ENCODE data around the gene FRMD6.

FRMD6 gene

GRCh38 chr14:51644217-51644933 lies 7.3 kb upstream of the FRMD6 start:
- no peak for TF ChIP-seq POLR2A (IDR thresholded peaks at IDR 0.05; ENCODE audit: low read depth, low read length)
- no peak for FAIRE-seq
- no peak for DNase-seq (ENCODE audit: insufficient read length, low spot score)

GRCh38 chr14:51648296-51648695 lies 3.4 kb upstream of the FRMD6 start:
- TF ChIP-seq POLR2A (IDR thresholded peaks at IDR 0.05; ENCODE audit: low read depth, low read length): no peak
- DNase-seq (ENCODE audit: insufficient read length, low spot score) (no peak), FAIRE-seq (no peak)

GRCh38 chr14:51650716-51651387 lies 858 bp upstream of the FRMD6 start:
- no peak for TF ChIP-seq POLR2A (IDR thresholded peaks at IDR 0.05; ENCODE audit: low read depth, low read length)
- FAIRE-seq: no peak
- no peak for DNase-seq (ENCODE audit: insufficient read length, low spot score)

- no peak for DNase-seq (ENCODE audit: insufficient read length, low spot score)
- FAIRE-seq: no peak
- TF ChIP-seq POLR2A (IDR thresholded peaks at IDR 0.05; ENCODE audit: low read depth, low read length): no peak
Measured at GRCh38 chr14:51652168-51653078, 713 bp downstream of the FRMD6 start.

- DNase-seq (ENCODE audit: insufficient read length, low spot score) (no peak), FAIRE-seq (peak; percentile 23)
Measured at GRCh38 chr14:51653079-51653774, 1.5 kb downstream of the FRMD6 start.

GRCh38 chr14:51653775-51654532 lies 2.2 kb downstream of the FRMD6 start:
- FAIRE-seq (no peak), DNase-seq (ENCODE audit: insufficient read length, low spot score) (no peak)
- TF ChIP-seq POLR2A (IDR thresholded peaks at IDR 0.05; ENCODE audit: low read depth, low read length): no peak

More at GRCh38 chr14:51653079-51653774, 1.5 kb downstream of the FRMD6 start:
- no peak for TF ChIP-seq POLR2A (IDR thresholded peaks at IDR 0.05; ENCODE audit: low read depth, low read length)

GRCh38 chr14:51654533-51654845 lies 2.8 kb downstream of the FRMD6 start:
- no peak for FAIRE-seq
- no peak for DNase-seq (ENCODE audit: insufficient read length, low spot score)
- TF ChIP-seq POLR2A (IDR thresholded peaks at IDR 0.05; ENCODE audit: low read depth, low read length): no peak

- no peak for TF ChIP-seq POLR2A (IDR thresholded peaks at IDR 0.05; ENCODE audit: low read depth, low read length)
- FAIRE-seq (peak; percentile 57), DNase-seq (ENCODE audit: insufficient read length, low spot score) (no peak)
Measured at GRCh38 chr14:51657762-51658161, 6.1 kb downstream of the FRMD6 start.

GRCh38 chr14:51658441-51659173 lies 6.9 kb downstream of the FRMD6 start:
- TF ChIP-seq POLR2A (IDR thresholded peaks at IDR 0.05; ENCODE audit: low read depth, low read length): no peak
- DNase-seq (ENCODE audit: insufficient read length, low spot score) (no peak), FAIRE-seq (no peak)

- TF ChIP-seq POLR2A (IDR thresholded peaks at IDR 0.05; ENCODE audit: low read depth, low read length): no peak
- no peak for DNase-seq (ENCODE audit: insufficient read length, low spot score)
- no peak for FAIRE-seq
Measured at GRCh38 chr14:51660741-51661140, 9.0 kb downstream of the FRMD6 start.

- TF ChIP-seq POLR2A (IDR thresholded peaks at IDR 0.05; ENCODE audit: low read depth, low read length): no peak
- FAIRE-seq (no peak), DNase-seq (ENCODE audit: insufficient read length, low spot score) (no peak)
Measured at GRCh38 chr14:51661504-51661903, 9.8 kb downstream of the FRMD6 start.

GRCh38 chr14:51663783-51664326 lies 12.1 kb downstream of the FRMD6 start:
- DNase-seq (ENCODE audit: insufficient read length, low spot score): no peak
- no peak for TF ChIP-seq POLR2A (IDR thresholded peaks at IDR 0.05; ENCODE audit: low read depth, low read length)
- FAIRE-seq: no peak
